Measurements from ENCODE around the gene CSDE1. TPM values are rescaled to one million over a fixed set of nuclear protein-coding genes. Genes with fewer than 3 reads are reported as not detected.

The CSDE1 gene
- 840 and 884 TPM in 2 replicates for total RNA-seq

DNA sequence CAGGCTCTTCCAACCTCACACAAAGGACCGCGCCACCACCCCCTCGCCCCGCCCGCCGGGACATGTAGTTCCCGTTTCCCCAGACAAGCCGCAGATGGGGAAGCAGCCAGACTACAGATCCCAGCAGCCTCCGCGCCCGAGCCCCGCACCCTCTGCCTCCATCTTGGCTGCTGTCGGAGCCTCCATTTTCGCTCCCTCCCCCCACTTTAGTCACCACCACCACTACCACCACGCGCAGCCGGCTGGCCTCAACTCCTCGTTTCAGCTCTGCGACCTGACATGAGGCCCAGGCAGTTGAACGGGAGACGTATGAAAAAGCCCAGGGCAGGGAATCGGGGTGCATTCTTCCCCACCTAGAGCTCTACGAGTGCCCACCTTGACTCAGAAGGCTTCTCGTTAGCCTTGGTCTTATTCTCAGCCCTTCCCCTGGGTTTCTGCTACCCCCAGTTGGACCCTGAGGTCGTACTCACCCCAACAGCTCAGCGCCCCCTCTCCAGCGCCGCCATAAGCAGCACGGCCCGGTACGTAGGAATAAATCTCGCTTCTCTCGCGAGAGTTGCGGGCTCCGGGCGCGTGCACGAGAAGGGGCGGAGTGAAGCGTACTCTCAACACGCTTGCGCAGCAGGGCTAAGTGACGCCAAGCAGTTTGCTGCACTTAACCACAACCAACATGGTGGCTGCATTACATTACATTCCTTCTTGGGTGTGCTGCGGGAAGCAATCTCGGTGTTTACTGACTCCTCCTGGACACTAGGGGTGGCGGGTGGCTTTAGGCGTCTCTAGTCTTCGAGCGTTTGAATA lies at the start of gene CSDE1:
TSS of gene CSDE1 (minus strand) at position 530 of the 801 bp plus-strand sequence. CDS start 18,094 bp downstream, outside the sequence.

DNA sequence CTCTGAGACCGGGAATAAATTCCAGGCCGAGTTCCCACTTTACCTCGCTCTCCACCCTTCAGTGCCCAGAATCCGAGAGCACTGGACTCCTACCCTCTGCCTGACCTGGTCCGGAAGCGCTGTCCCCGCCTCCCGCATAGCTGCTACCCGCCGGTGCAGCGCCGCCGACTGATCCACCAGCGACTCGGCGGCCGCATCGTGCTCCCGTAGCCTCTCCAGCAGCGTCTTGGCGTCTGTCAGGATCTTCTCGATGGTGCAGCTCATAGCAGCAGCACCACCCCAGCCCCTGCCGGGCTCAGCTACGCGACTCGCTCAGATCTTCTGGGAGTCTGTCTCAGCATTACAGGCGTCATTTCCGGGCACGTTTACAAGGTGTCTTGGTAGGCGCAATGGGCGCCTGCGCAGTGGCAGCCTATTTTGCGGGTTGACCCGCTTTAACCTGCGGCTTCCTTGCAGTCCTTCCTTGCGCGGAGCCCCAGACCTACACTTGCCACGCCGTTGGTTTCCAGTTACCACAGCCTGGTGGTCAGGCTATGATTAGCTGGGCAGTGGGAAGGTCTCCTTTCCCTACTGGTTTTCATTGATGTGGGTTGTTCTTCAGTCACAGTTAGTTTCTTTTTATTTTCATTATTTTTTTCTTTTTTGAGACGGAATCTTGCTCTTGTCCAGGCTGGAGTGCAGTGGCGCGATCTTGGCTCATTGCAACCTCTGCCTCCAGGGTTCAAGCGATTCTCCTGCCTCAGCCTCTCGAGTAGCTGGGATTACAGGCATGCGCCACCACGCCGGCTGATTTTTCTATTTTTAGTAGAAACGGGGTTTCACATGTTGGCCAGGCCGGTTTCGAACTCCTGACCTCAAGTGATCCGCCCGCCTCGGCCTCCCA lies 22.8 kb upstream of the CSDE1 start, which contains the start of gene SIKE1:
TSS of gene SIKE1 (minus strand) at position 342 of the 883 bp plus-strand sequence. CDS start at position 264, 78 bp downstream.

DNA sequence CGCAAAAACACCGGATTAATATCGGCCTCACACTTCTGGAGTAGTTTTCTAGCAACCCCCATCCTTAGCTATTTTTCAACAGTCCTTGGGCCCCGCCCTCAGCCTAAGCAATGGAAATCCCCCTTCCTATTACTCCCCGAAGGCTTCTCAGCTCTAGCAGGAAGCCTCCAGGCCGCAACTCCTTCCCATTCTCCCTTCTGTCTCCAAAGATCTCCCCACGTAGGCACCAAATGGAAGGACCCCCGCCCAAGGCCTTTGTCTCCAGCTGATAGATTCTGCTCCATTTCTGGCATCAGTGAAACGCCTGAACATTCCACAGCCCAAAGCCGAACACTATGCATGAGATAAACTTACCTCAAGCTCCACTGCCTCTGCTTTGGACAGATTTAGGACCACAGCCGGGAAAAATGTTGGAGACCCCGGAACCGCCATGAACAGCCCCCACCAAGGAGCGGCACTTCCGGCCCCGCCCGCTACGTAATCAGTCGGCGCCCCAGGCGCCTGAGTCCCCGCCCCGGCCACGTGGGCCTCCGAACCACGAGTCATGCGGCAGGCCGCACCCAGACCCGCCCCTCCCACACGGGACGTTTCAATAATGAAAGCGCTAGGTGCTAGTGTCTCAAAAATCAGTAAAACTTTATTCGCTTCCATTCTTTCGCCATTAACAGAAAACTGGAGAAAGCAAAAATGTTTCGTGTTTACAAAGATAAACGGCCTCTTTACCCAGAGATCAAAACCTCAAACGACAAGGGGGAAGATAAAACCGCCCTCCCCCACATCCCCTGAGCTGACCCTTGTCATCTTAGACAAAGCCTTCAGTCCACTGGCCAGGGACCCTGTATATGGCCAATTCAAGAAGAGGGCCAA lies 41.2 kb downstream of the CSDE1 start, which contains the start of gene NRAS:
TSS of gene NRAS (minus strand) at position 468 of the 867 bp plus-strand sequence. CDS start 611 bp downstream, outside the sequence.

DNA sequence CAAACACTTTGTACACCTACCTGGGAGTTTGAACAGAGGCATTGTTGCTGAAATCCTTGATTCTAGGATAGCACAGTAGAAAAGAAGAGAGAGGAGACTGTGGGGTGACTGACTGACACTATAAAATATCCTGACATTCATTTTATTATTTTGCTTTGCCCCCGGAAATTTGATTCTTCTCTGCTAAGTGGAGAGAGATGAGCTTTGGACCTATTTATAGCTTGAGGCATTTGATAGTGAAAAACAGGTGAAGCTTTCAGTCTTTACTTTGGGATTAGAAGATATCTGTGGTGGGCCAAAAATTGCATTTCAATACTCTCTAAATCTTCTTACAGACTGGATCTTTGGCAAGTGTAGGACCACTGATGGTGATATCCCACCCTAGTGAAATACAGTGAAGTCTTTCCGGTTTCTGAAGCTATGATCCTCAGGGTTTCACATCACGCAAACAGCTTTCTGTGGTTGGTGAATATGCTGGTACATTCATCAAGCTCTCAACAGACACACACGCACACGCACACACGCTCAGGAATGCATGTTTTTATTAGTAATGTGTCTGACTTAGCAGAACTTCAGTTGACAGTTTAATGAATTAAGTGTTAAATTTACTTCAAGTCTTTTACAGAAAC lies 62.2 kb downstream of the CSDE1 start, which contains the start of gene AMPD1:
TSS of gene AMPD1 (minus strand) at position 117 of the 629 bp plus-strand sequence. CDS start at position 42, 75 bp downstream.

DNA sequence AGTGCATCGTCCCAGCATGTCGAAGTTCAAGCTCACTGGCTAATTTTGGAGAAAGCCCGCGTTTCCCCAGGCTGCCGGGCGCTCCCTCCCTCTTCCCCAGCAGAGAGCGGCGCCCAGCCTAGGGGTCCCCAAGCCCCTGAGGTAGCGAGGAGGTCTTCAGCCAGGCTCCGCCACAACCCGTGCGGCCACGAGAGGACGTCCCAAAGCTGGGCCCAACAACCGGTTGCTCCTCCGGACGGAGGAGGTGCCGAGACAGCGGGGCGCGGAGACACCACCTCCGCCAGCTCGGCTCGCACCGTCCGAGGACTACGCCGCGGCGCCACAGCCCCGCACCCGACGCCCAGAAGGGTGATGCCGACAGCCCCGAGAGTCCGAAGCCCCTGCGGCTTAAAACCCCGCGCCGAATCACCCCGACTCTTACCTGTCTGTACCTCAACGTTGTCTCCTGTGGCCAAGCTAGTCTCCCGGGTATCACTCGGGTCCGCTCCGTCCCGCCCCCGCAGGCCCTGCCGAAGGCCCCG lies 88.2 kb downstream of the CSDE1 start, which contains the start of gene DENND2C:
TSS of gene DENND2C (minus strand) at position 488 of the 521 bp plus-strand sequence. CDS start 44,065 bp downstream, outside the sequence.

Other genes starting within 250 kb of the CSDE1 start
- 21.9 and 26.5 TPM in 2 replicates for gene TRIM33, start 246.8 kb downstream of the CSDE1 start, total RNA-seq
- 32.4 and 40.1 TPM in 2 replicates for gene BCAS2, start 176.4 kb downstream of the CSDE1 start, total RNA-seq
- 0.18 and 0.47 TPM in 2 replicates for gene DENND2C, start 87.9 kb downstream of the CSDE1 start, total RNA-seq
- not detected in 2 replicates for gene AMPD1, start 62.4 kb downstream of the CSDE1 start, total RNA-seq
- 53.8 and 64.7 TPM in 2 replicates for gene NRAS, start 41.2 kb downstream of the CSDE1 start, total RNA-seq
- gene SIKE1, start 22.7 kb upstream of the CSDE1 start, total RNA-seq: 47.7 and 74.4 TPM in 2 replicates
- not detected in 2 replicates for gene SYCP1, start 96.9 kb upstream of the CSDE1 start, total RNA-seq

Data from endothelial cell of coronary artery (primary cell).